Keratinocyte (primary cell): ENCODE data around the gene OR9A2. TPM values are rescaled to one million over a fixed set of nuclear protein-coding genes. Genes with fewer than 3 reads are reported as not detected.

Experiments used
- DNase-seq: peaks from one replicate; pipeline ENCODE4 v3.0.0-alpha.2; 2011; ENCODE audit warnings: low read depth, missing footprints, low spot score
- FAIRE-seq: peaks from 2 replicates; lab custom pipeline; 2011; peaks lifted over from hg19 to GRCh38; lab: Jason Lieb, UNC
- H2AFZ ChIP-seq: 2 replicates; pipeline ENCODE4 v1.6.0; 2012; ENCODE audit warnings: low read length, control low read depth, inconsistent platforms; ENCODE audit not compliant: control insufficient read depth
- H3K27ac ChIP-seq: 2 replicates; pipeline ENCODE4 v1.5.1; 2011; ENCODE audit warnings: low read length; ENCODE audit not compliant: control insufficient read depth, insufficient read depth
- H3K27me3 ChIP-seq: 3 replicates; pipeline ENCODE4 v1.6.0; 2011; ENCODE audit warnings: low read length; ENCODE audit not compliant: control insufficient read depth, insufficient read depth; ENCODE audit errors: extremely low read depth
- H3K36me3 ChIP-seq, 2 experiments: 2 replicates in 1 of 2; 3 replicates in 1 of 2; pipeline ENCODE4 v1.5.1; 2011; ENCODE audit warnings: low read length in 2 of 2, mild to moderate bottlenecking in 1 of 2; ENCODE audit not compliant: control insufficient read depth in 2 of 2, insufficient read depth in 2 of 2; ENCODE audit errors: extremely low read depth in 1 of 2
- H3K4me1 ChIP-seq: 3 replicates; pipeline ENCODE4 v1.5.1; 2011; ENCODE audit warnings: low read length; ENCODE audit not compliant: control insufficient read depth, insufficient read depth; ENCODE audit errors: extremely low read depth
- H3K4me2 ChIP-seq: 3 replicates; pipeline ENCODE4 v1.6.0; 2011; ENCODE audit warnings: low read depth, low read length; ENCODE audit not compliant: control insufficient read depth, insufficient read depth; ENCODE audit errors: extremely low read depth
- H3K4me3 ChIP-seq, 3 experiments: fragments of 200-600 bp in 1 of 3; sonication (generic) in 1 of 3; 2 replicates in 2 of 3; 3 replicates in 1 of 3; pipeline ENCODE4 v1.5.1; 2011 to 2016; ENCODE audit warnings: low read length in 3 of 3, mild to moderate bottlenecking in 3 of 3, control low read depth in 2 of 3, inconsistent platforms in 1 of 3, low read depth in 1 of 3, mixed read lengths in 1 of 3, mixed run types in 1 of 3, moderate library complexity in 1 of 3; ENCODE audit not compliant: control insufficient read depth in 2 of 3, insufficient read depth in 2 of 3; ENCODE audit errors: extremely low read depth in 1 of 3
- H3K79me2 ChIP-seq: 2 replicates; pipeline ENCODE4 v1.6.0; 2012; ENCODE audit warnings: low read length; ENCODE audit not compliant: control insufficient read depth, insufficient read depth
- H3K9ac ChIP-seq: 3 replicates; pipeline ENCODE4 v1.6.0; 2011; ENCODE audit warnings: low read length; ENCODE audit not compliant: control insufficient read depth, insufficient read depth; ENCODE audit errors: extremely low read depth
- H3K9me1 ChIP-seq: 3 replicates; pipeline ENCODE4 v1.6.0; 2011; ENCODE audit warnings: low read length; ENCODE audit not compliant: control insufficient read depth, insufficient read depth; ENCODE audit errors: extremely low read depth
- H3K9me3 ChIP-seq: 2 replicates; pipeline ENCODE4 v1.5.1; 2012; ENCODE audit warnings: low read depth, low read length; ENCODE audit not compliant: control insufficient read depth
- H4K20me1 ChIP-seq: 3 replicates; pipeline ENCODE4 v1.6.0; 2011; ENCODE audit warnings: low read length; ENCODE audit not compliant: control insufficient read depth, insufficient read depth; ENCODE audit errors: extremely low read depth
- EZH2 ChIP-seq: IDR thresholded peaks from one replicate; pipeline ENCODE4 v1.6.1; 2012; ENCODE audit warnings: inconsistent platforms, mild to moderate bottlenecking, low read length, moderate library complexity
- dilution Hi-C: fragments of 300-500 bp; cut with MboI; formaldehyde crosslinking; loops from one replicate; pipeline ENCODE4 v1.7.0; 2020; ENCODE audit warnings: low sequenced_read_pairs; ENCODE audit not compliant: extremely low pct_ligation_motif_present
- polyA minus RNA-seq, 3 experiments: library from RNA; depleted of rRNA, polyadenylated mRNA; stranded (reverse); fragments of >200 nt; gene quantifications; 1 replicate in 1 of 3; 2 replicates in 1 of 3; 3 replicates in 1 of 3; pipeline ENCODE4 v1.2.3, GENCODE V29; 2011
- polyA plus RNA-seq, 5 experiments: library from polyadenylated mRNA; depleted of rRNA in 3 of 5; stranded (reverse) in 3 of 5; stranded (forward) in 1 of 5; unstranded in 1 of 5; fragments of >200 nt; gene quantifications; 1 replicate in 1 of 5; 2 replicates in 3 of 5; 3 replicates in 1 of 5; pipeline versions ENCODE4 v1.2.1 to v1.2.3, GENCODE V29; 2011 to 2012; ENCODE audit warnings: missing spikeins in 2 of 5, low read depth in 1 of 5, low replicate concordance in 1 of 5
- TF ChIP-seq, protein P1 (sequence below), 3 experiments: IDR thresholded peaks in 1 of 3; conservative IDR thresholded peaks in 1 of 3; optimal IDR thresholded peaks in 1 of 3; 2 replicates in 2 of 3; 3 replicates in 1 of 3; pipeline versions ENCODE3 to v1.5.1; 2011; ENCODE audit warnings: low read length in 3 of 3, mild to moderate bottlenecking in 3 of 3, moderate library complexity in 2 of 3, control low read depth in 1 of 3, inconsistent platforms in 1 of 3; ENCODE audit not compliant: insufficient read depth in 2 of 3; ENCODE audit errors: extremely low read depth in 1 of 3

Gene OR9A2, protein sequence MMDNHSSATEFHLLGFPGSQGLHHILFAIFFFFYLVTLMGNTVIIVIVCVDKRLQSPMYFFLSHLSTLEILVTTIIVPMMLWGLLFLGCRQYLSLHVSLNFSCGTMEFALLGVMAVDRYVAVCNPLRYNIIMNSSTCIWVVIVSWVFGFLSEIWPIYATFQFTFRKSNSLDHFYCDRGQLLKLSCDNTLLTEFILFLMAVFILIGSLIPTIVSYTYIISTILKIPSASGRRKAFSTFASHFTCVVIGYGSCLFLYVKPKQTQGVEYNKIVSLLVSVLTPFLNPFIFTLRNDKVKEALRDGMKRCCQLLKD
- not detected in 3 replicates for polyA plus RNA-seq
- not detected for polyA plus RNA-seq (2011; ENCODE audit: low read depth)
- not detected in 2 replicates for polyA plus RNA-seq (2011; cell fraction: cytosol; rRNA removed)
- polyA plus RNA-seq (2011; cell fraction: nucleus; rRNA removed): not detected in 2 replicates
- polyA plus RNA-seq (2012; ENCODE audit: low replicate concordance): not detected in 2 replicates
- not detected in 3 replicates for polyA minus RNA-seq
- polyA minus RNA-seq (2011; cell fraction: cytosol; rRNA and poly(A)+ RNA removed): not detected
- not detected in 2 replicates for polyA minus RNA-seq (2011; cell fraction: nucleus; rRNA and poly(A)+ RNA removed)

DNA sequence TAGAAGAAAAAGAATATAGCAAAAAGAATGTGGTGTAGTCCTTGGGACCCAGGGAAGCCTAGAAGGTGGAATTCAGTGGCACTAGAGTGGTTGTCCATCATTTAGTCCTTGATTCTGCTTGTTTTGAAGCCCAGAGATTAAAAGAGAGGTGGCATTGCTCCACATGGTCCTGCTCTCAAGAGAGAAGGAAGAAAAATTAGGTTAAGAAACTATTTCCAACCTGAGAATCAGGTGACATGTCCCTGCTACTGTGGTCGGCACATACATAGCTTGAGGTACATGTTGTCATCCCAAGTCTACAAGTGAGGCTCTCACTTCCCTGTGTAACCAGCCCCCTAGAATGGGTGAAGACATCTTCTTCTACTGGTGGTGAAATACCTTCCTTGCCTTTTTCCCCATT is at the start of gene OR9A2:
Gene OR9A2, minus strand, starts transcription at position 101 of the 400 bp plus-strand sequence. Its CDS starts 0 bp downstream, at position 101.
- dilution Hi-C loops: no loop called here
- TF ChIP-seq, protein P1, sequence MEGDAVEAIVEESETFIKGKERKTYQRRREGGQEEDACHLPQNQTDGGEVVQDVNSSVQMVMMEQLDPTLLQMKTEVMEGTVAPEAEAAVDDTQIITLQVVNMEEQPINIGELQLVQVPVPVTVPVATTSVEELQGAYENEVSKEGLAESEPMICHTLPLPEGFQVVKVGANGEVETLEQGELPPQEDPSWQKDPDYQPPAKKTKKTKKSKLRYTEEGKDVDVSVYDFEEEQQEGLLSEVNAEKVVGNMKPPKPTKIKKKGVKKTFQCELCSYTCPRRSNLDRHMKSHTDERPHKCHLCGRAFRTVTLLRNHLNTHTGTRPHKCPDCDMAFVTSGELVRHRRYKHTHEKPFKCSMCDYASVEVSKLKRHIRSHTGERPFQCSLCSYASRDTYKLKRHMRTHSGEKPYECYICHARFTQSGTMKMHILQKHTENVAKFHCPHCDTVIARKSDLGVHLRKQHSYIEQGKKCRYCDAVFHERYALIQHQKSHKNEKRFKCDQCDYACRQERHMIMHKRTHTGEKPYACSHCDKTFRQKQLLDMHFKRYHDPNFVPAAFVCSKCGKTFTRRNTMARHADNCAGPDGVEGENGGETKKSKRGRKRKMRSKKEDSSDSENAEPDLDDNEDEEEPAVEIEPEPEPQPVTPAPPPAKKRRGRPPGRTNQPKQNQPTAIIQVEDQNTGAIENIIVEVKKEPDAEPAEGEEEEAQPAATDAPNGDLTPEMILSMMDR (optimal IDR thresholded peaks at IDR 0.05 in 1 of 3, IDR thresholded peaks at IDR 0.05 in 1 of 3, conservative IDR thresholded peaks at IDR 0.05 in 1 of 3; ENCODE audit: extremely low read depth in 1 of 3, insufficient read depth in 2 of 3, low read length in 3 of 3): no peak
- TF ChIP-seq EZH2: no peak
- H3K79me2 ChIP-seq: no peaks in the 10 kb centered on the region
- no peaks in the 10 kb centered on the region for H4K20me1 ChIP-seq
- DNase-seq (no peak), FAIRE-seq (no peak)
- H2AFZ ChIP-seq: no peak within 1 kb of the TSS
- no peaks in the 10 kb centered on the region for H3K4me1 ChIP-seq
- no peaks in the 10 kb centered on the region for H3K9me3 ChIP-seq
- no peak within 1 kb of the TSS for H3K27ac ChIP-seq
- H3K27me3 ChIP-seq: no peaks in the 10 kb centered on the region
- H3K4me2 ChIP-seq: no peak within 1 kb of the TSS
- no peak within 1 kb of the TSS for H3K9ac ChIP-seq
- H3K9me1 ChIP-seq: no peaks in the 10 kb centered on the region
- no peaks in the 10 kb centered on the region for H3K36me3 ChIP-seq
- H3K4me3 ChIP-seq: no peak within 1 kb of the TSS

DNA sequence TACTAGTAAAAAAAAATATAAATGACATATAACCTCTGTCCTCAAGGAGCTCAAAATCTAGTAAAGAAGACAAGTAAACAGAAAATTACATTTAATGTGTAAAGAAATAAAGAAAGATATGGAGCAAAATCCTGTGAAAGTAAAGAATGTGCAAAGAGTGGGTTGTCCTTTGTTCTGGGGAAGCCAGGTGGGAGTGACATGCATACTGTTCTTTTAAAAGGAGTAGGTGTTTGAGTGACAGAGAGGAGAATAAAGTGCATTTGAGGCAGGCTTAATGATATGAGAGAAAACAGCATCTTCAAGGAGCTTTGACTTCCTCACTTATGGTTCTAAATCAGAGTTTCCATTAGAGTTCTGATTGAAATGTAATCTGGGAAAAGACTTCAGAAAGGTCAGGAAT is 47.2 kb upstream of the OR9A2 start:
- TF ChIP-seq EZH2: no peak
- TF ChIP-seq, protein P1 (optimal IDR thresholded peaks at IDR 0.05 in 1 of 3, IDR thresholded peaks at IDR 0.05 in 1 of 3, conservative IDR thresholded peaks at IDR 0.05 in 1 of 3; ENCODE audit: extremely low read depth in 1 of 3, insufficient read depth in 2 of 3, low read length in 3 of 3): no peak
- H3K9me3 ChIP-seq: no peaks in the 10 kb centered on the region
- FAIRE-seq (no peak), DNase-seq (no peak)
- no peaks in the 10 kb centered on the region for H3K79me2 ChIP-seq
- no peak overlapping the region for H3K4me3 ChIP-seq
- dilution Hi-C loops: no loop called here
- no peaks in the 10 kb centered on the region for H3K4me1 ChIP-seq
- H4K20me1 ChIP-seq: no peaks in the 10 kb centered on the region
- H3K36me3 ChIP-seq: no peaks in the 10 kb centered on the region
- no peak overlapping the region for H3K9ac ChIP-seq
- no peak overlapping the region for H3K4me2 ChIP-seq
- H3K27ac ChIP-seq: no peak overlapping the region
- H3K27me3 ChIP-seq: no peaks in the 10 kb centered on the region
- H3K9me1 ChIP-seq: no peaks in the 10 kb centered on the region
- H2AFZ ChIP-seq: no peak overlapping the region
